ENCODE measurements around the gene CDH6. TPM values are rescaled to one million over a fixed set of nuclear protein-coding genes. Genes with fewer than 3 reads are reported as not detected.

The CDH6 gene
- total and polyA plus RNA-seq, 2 of the 13 experiments (the other 11 are each of a cell fraction or from before 2014, with no cell fraction given), result not detected

- intact Hi-C loops (cut with micrococcal nuclease; ENCODE audit: unreplicated experiment) (no loop called here), in situ Hi-C loops (cut with HindIII; ENCODE audit: extremely low pct_ligation_motif_present, low pct_unique_long_range_greater_than_20kb) (no loop called here)
- no peak for FAIRE-seq
- CTCF ChIA-PET (ENCODE audit: low intra/inter-chr PET ratio, low total read pairs), result no interaction called here
- no peaks in the 10 kb centered on the region for H3K4me1 ChIP-seq (ENCODE audit: insufficient read depth, low read length)
- H3K79me2 ChIP-seq (ENCODE audit: insufficient read depth, low read length), result no peaks in the 10 kb centered on the region
- DNase-seq (ENCODE audit: low spot score), result no peak
- TF ChIP-seq ZNF121 (CRISPR knock-in tag; IDR thresholded peaks at IDR 0.05), result no peak
- TF ChIP-seq ZFP36L2 (CRISPR knock-in tag; IDR thresholded peaks at IDR 0.05), result no peak
- no peak for TF ChIP-seq ZNF740 (CRISPR knock-in tag; IDR thresholded peaks at IDR 0.05)
- TF ChIP-seq SCMH1 (CRISPR knock-in tag; IDR thresholded peaks at IDR 0.05; ENCODE audit: borderline replicate concordance), result no peak
- no peak for TF ChIP-seq CBX5 (CRISPR knock-in tag; IDR thresholded peaks at IDR 0.05; ENCODE audit: borderline replicate concordance)
- TF ChIP-seq MYPOP (CRISPR knock-in tag; IDR thresholded peaks at IDR 0.05), result no peak
- TF ChIP-seq ZNF33B (CRISPR knock-in tag; IDR thresholded peaks at IDR 0.05), result no peak
- no peak for TF ChIP-seq HNF4G (IDR thresholded peaks at IDR 0.05; ENCODE audit: borderline replicate concordance, low read depth, low read length)
- TF ChIP-seq HNF4G (CRISPR knock-in tag; IDR thresholded peaks at IDR 0.05; ENCODE audit: borderline replicate concordance, low read depth), result no peak
- no peak for TF ChIP-seq ARNTL (CRISPR knock-in tag; IDR thresholded peaks at IDR 0.05)
- no peak for TF ChIP-seq ZNF883 (CRISPR knock-in tag; IDR thresholded peaks at IDR 0.05; ENCODE audit: not compliant biosample characterization)
- no peak for TF ChIP-seq NCOA1 (CRISPR knock-in tag; IDR thresholded peaks at IDR 0.05)
- no peak for TF ChIP-seq RCOR2 (CRISPR knock-in tag; IDR thresholded peaks at IDR 0.05)
- no peak for TF ChIP-seq ZBTB7B (CRISPR knock-in tag; IDR thresholded peaks at IDR 0.05)
- TF ChIP-seq YY1 (IDR thresholded peaks at IDR 0.05; ENCODE audit: insufficient read depth, insufficient replicate concordance, low read depth, low read length), result no peak
- no peak for TF ChIP-seq ZBTB38 (CRISPR knock-in tag; IDR thresholded peaks at IDR 0.05)
- no peak for TF ChIP-seq PCBP1 (IDR thresholded peaks at IDR 0.05; ENCODE audit: borderline replicate concordance, low read depth, low read length)
- TF ChIP-seq PHF8 (CRISPR knock-in tag; IDR thresholded peaks at IDR 0.05), result no peak
- TF ChIP-seq PITX1 (CRISPR knock-in tag; IDR thresholded peaks at IDR 0.05), result no peak
- no peaks in the 10 kb centered on the region for H4K20me1 ChIP-seq (ENCODE audit: insufficient read depth, low read length)
- H3K9ac ChIP-seq (ENCODE audit: insufficient read depth, low read depth, low read length), result no peak overlapping the region
- ATAC-seq, result no peak
- no peak overlapping the region for H3K4me2 ChIP-seq (ENCODE audit: low read depth, low read length)
- H3K27me3 ChIP-seq (ENCODE audit: control insufficient read depth in 1 of 2, insufficient read depth in 2 of 2, low read length in 2 of 2), result no peaks in the 10 kb centered on the region
- no TSS peak for BruUV-seq (replicated peaks)
- no peak overlapping the region for H2AFZ ChIP-seq (ENCODE audit: low read length)
- H3K36me3 ChIP-seq (replicated peaks in 1 of 2; ENCODE audit: control insufficient read depth in 1 of 2, insufficient read depth in 2 of 2, low read length in 2 of 2), result no peaks in the 10 kb centered on the region
- no peak overlapping the region for H3K4me3 ChIP-seq (replicated peaks in 1 of 3; ENCODE audit: insufficient read depth in 1 of 3, low read depth in 2 of 3, low read length in 3 of 3)
- POLR2A ChIA-PET, result no interaction called here
- 0% methylated on average over 1 of the region's 1 CpG for WGBS (ENCODE audit: low lambda C conversion rate)
- H3K27ac ChIP-seq (ENCODE audit: extremely low read length, insufficient read depth, low read length), result no peak overlapping the region
- no peaks in the 10 kb centered on the region for H3K9me3 ChIP-seq (ENCODE audit: low read length)
These were observed 107.0 kb downstream of the CDH6 start for GRCh38 chr5:31300501-31300900.
